HFF-Myc (cell line): ENCODE data around the gene CIC.

Experiments
- DNase-seq: peaks from one replicate; pipeline ENCODE4 v3.0.0-alpha.2; 2011; ENCODE audit warnings: low read depth; ENCODE audit errors: extremely low read depth
- H3K4me3 ChIP-seq: replicated peaks from 2 replicates; pipeline ENCODE4 v1.5.1; 2011; ENCODE audit warnings: low read depth, mild to moderate bottlenecking, control low read depth, low read length
- TF ChIP-seq, protein P1 (sequence below): IDR thresholded peaks from 2 replicates; pipeline ENCODE4 v1.5.1; 2012; ENCODE audit warnings: mild to moderate bottlenecking, low read depth, low read length, control low read depth; ENCODE audit errors: missing control alignments

The CIC gene

DNA sequence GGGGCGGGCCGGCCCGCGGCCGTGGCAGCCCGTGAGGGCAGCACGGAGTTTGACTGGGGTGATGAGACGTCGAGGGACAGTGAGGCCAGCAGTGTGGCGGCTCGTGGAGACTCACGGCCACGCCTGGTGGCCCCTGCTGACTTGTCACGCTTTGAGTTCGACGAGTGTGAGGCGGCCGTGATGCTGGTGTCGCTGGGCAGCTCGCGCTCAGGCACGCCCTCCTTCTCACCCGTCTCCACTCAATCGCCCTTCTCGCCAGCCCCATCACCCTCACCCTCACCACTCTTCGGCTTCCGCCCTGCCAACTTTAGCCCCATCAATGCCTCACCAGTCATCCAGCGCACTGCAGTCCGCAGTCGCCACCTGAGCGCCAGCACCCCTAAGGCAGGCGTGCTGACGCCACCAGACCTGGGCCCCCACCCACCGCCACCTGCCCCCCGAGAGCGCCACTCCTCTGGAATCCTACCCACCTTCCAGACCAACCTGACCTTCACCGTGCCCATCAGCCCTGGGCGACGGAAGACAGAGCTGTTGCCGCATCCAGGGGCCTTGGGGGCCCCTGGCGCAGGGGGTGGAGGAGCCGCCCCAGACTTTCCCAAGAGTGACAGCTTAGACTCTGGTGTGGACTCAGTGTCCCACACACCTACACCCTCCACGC, 4.5 kb downstream of the CIC start:
- no peak overlapping the region for H3K4me3 ChIP-seq
- DNase-seq = no peak
- TF ChIP-seq, protein P1, sequence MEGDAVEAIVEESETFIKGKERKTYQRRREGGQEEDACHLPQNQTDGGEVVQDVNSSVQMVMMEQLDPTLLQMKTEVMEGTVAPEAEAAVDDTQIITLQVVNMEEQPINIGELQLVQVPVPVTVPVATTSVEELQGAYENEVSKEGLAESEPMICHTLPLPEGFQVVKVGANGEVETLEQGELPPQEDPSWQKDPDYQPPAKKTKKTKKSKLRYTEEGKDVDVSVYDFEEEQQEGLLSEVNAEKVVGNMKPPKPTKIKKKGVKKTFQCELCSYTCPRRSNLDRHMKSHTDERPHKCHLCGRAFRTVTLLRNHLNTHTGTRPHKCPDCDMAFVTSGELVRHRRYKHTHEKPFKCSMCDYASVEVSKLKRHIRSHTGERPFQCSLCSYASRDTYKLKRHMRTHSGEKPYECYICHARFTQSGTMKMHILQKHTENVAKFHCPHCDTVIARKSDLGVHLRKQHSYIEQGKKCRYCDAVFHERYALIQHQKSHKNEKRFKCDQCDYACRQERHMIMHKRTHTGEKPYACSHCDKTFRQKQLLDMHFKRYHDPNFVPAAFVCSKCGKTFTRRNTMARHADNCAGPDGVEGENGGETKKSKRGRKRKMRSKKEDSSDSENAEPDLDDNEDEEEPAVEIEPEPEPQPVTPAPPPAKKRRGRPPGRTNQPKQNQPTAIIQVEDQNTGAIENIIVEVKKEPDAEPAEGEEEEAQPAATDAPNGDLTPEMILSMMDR = no peak

- DNase-seq = no peak
- TF ChIP-seq, protein P1 = no peak
- no peak overlapping the region for H3K4me3 ChIP-seq
Observed at GRCh38 chr19:42274065-42274682, 5.1 kb downstream of the CIC start.

GRCh38 chr19:42275103-42275502, 6.1 kb downstream of the CIC start:
- DNase-seq = no peak
- H3K4me3 ChIP-seq = no peak overlapping the region
- TF ChIP-seq, protein P1 = no peak

- no peak for DNase-seq
- TF ChIP-seq, protein P1 = no peak
- no peak overlapping the region for H3K4me3 ChIP-seq
Observed at GRCh38 chr19:42275517-42275916, 6.5 kb downstream of the CIC start.

- DNase-seq = no peak
- no peak overlapping the region for H3K4me3 ChIP-seq
- TF ChIP-seq, protein P1 = no peak
Observed at GRCh38 chr19:42276284-42276683, 7.2 kb downstream of the CIC start.

- no peak for DNase-seq
- TF ChIP-seq, protein P1 = no peak
- no peak overlapping the region for H3K4me3 ChIP-seq
Observed at GRCh38 chr19:42276821-42277220, 7.8 kb downstream of the CIC start.
